CD4-positive, alpha-beta T cell treated with Interleukin-4 for 1 hour (primary cell): ENCODE data around the gene HAUS3.
"Not testable (repeated sequence)": the region's sequence is repeated elsewhere in the genome, so short reads cannot be mapped to it uniquely, and the experiment has no call there.

Experiments
- DNase-seq, 2 donors: peaks; one replicate each; pipeline ENCODE4 v3.0.0-alpha.2; 2020 to 2022

Gene HAUS3

DNA sequence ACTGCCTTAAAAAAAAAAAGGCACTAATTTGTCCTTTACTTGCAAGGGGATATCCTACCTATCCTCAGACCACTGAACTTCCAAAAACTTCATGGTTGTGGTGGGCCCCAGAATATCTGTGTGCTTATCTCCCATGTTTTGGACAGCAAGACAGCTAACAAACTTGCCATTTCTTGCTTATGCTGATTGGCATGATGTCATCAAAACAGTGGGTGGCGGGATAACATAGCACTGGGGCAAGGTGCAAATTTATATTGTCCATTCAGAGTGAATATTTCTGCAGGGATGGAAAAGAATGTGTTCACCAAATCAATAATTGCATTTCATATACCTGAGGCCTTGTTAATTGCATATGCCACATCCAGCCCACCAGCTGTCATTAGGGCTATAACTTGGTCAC lies 23.5 kb downstream of the HAUS3 start:
- no peak for DNase-seq

DNA sequence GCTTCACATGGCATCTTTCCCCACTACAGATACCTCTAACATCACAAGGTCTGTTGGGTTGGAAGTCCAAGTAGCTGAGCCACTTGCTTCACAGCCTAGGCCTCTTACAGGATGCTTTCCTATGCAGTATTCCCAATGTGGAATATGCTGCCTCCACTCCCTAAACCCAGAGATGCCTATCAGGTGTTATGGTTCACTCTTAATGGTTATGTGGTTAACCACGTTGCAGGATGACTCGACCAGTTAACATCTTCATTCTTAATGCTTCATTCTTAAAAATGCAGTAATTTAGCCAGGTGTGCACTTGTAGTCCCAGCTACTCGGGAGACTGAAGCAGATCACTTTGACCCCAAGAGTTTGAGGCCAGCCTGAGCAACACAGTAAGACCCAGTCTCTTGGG lies 24.2 kb downstream of the HAUS3 start:
- no peak for DNase-seq

DNA sequence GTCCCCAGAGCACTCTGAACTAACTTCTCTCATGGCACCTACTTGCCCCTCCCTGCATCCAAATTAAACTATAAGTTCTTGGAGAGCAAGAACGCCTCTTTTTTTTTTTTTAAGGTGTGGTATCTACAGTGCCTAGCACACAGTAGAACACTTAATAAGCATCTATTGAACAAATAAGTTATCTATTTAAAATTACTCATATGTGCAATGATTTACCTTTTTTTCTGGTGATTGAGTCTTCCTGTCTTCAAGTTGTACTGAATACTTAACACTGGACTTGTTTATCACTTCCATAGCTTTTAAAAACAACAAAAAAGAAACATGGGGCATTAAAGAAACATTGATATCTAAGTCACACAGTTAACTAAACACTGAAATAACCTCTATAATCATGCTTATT lies 29.1 kb downstream of the HAUS3 start:
- no peak for DNase-seq

- not testable (repeated sequence) for DNase-seq
These were observed 39.1 kb downstream of the HAUS3 start for GRCh38 chr4:2202789-2203188.

GRCh38 chr4:2194496-2194895 lies 47.4 kb downstream of the HAUS3 start:
- DNase-seq: no peak

DNA sequence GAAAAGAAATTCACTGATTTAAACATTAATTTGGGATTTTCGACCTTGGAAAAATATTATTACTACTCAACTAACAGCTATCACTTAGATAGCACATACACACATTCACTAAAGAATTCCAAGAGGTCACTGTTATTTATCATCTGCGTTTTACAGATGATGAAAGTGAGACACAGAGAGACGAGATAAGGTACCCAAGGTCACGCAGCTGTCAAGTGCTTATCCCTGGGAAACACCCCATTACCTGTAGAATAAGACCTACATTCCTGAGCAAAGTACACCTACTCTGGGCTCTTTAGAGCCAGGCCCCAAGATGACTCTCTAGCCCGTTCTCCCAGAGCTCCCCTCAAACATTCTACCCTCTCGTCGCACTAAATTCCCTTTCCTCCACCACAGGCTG lies 48.6 kb downstream of the HAUS3 start:
- DNase-seq: no peak

GRCh38 chr4:2186865-2187172 lies 55.1 kb downstream of the HAUS3 start:
- DNase-seq: no peak

GRCh38 chr4:2186133-2186864 lies 55.6 kb downstream of the HAUS3 start:
- DNase-seq: no peak

DNA sequence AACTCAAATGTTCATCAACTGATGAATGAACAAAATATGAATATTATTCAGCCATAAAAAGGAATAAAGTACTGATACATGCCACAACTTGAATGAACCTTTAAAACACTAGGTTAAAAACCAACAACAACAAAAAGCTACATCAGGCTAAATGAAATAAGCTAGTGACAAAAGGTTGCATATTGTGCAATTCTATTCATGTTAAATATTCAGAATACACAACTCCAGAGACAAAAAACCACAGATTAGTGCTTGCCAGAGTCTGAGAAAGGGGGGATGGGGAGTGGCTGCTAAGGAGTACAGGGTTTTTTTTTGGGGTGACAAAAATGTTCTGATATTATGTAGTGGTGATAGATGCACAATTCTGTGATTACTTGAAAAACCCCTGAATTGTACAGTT lies 58.5 kb downstream of the HAUS3 start:
- no peak for DNase-seq

DNA sequence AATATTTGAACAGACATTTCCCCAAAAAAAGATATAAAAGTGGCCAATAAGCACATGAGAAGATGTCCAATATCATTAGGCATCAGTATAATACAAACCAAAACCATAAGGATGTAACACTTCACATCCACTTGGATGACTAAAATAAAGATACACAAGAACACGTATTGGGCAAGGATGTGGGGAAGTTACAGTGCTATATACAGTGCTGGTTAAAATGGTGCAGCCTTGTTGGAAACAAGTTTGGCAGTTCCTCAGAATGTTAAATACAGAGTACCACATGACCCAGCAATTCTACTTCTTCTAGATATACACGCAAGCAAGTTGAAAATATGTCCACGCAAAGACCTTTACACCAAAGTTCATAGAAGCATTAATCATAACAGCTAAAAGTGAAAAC lies 58.9 kb downstream of the HAUS3 start:
- no peak for DNase-seq

- no peak for DNase-seq
These were observed 61.5 kb downstream of the HAUS3 start for GRCh38 chr4:2180410-2180809.

DNA sequence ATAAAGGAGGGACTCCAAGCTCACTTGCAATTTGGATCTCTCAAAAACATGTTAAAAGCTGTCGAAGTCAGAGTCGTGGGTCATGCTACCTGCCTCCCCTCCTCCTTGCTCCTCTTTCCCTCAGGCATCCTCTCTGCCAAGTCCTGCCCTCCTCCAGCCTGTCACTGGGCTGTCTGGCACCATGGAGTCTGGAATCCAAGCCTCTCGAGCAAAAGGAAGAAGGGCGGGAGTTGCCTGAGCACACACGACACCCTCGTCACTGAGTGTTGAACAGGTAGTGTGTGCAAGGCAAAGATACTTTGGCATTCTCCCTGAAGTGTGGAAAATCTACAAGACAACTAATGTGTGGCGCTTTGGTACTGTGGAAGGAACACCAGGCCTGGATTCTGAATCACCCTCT lies 62.2 kb downstream of the HAUS3 start:
- DNase-seq: no peak

- no peak for DNase-seq
These were observed 62.9 kb downstream of the HAUS3 start for GRCh38 chr4:2178986-2179385.
